ENCODE measurements around the gene APMAP.

- TF ChIP-seq EP300 (IDR thresholded peaks at IDR 0.05) (no peak), CTCF (IDR thresholded peaks at IDR 0.05) (no peak), POLR2A (IDR thresholded peaks at IDR 0.05) (no peak)
Measured at GRCh38 chr20:24978513-24978912, 14.0 kb downstream of the APMAP start.

Measured in ovary (tissue), 3 donors.